H1 (cell line): ENCODE data around the gene TMPRSS2. TPM values are rescaled to one million over a fixed set of nuclear protein-coding genes. Genes with fewer than 3 reads are reported as not detected.

Experiments
- CBX8 ChIP-seq: fragments of 300-800, 300-1000 bp; sonication (generic); IDR thresholded peaks from 2 replicates; pipeline ENCODE4 v1.7.1; 2016; ENCODE audit warnings: low read depth, low read length, borderline replicate concordance
- PHF8 ChIP-seq: fragments of 200-600 bp; sonication (generic); conservative IDR thresholded peaks from 2 replicates; pipeline ENCODE4 v1.7.1; 2012; ENCODE audit warnings: low read depth, mild to moderate bottlenecking, inconsistent platforms, low read length, moderate library complexity
- SIRT6 ChIP-seq: IDR thresholded peaks from one replicate; pipeline ENCODE4 v1.7.1; 2012; ENCODE audit warnings: low read length, inconsistent platforms
- TCF12 ChIP-seq: IDR thresholded peaks from 2 replicates; pipeline ENCODE4 v1.6.1; 2011; ENCODE audit warnings: low read depth, mild to moderate bottlenecking, low read length
- polyA plus RNA-seq, 7 experiments: library from polyadenylated mRNA; depleted of rRNA in 3 of 7; stranded (reverse) in 5 of 7; unstranded in 2 of 7; fragments of >200 nt in 5 of 7; fragments of 200-250 nt in 2 of 7; gene quantifications; 1 replicate in 5 of 7; 2 replicates in 1 of 7; 4 replicates in 1 of 7; pipeline versions ENCODE4 v1.2.1 to v1.2.3, GENCODE V29; 2011 to 2013; ENCODE audit warnings: missing spikeins in 2 of 7, mixed read lengths in 2 of 7
- total RNA-seq: library from RNA; stranded (reverse); fragmentation: NEBNext Ultra II Directional; extraction: Animal tissue kit (Norgen Biotek cat#: 25700); gene quantifications from 2 replicates; pipeline ENCODE4 v1.2.1, GENCODE V29; 2021
- TF ChIP-seq, protein P1 (sequence below), 3 experiments: IDR thresholded peaks; 1 replicate in 2 of 3; 2 replicates in 1 of 3; pipeline versions ENCODE4 v1.5.1 to v1.6.1; 2011; ENCODE audit warnings: low read length in 3 of 3, mild to moderate bottlenecking in 3 of 3, inconsistent platforms in 2 of 3, low read depth in 1 of 3, moderate library complexity in 1 of 3; ENCODE audit not compliant: insufficient read depth in 1 of 3; ENCODE audit errors: control extremely low read depth in 1 of 3
- TF ChIP-seq, protein P2 (sequence below): IDR thresholded peaks from 2 replicates; pipeline ENCODE4 v1.6.1; 2012; ENCODE audit warnings: low read length, inconsistent platforms
- TF ChIP-seq, protein P3 (sequence below): IDR thresholded peaks from 2 replicates; pipeline ENCODE4 v1.6.1; 2012; ENCODE audit warnings: inconsistent platforms

The TMPRSS2 gene
- total and polyA plus RNA-seq, 2 of the 8 experiments (the other 6 are each of a cell fraction or from before 2014, with no cell fraction given) = 9.2 to 11.0 TPM

GRCh38 chr21:41429925-41430491 lies 78.0 kb downstream of the TMPRSS2 start (continued):
- TF ChIP-seq, protein P1, sequence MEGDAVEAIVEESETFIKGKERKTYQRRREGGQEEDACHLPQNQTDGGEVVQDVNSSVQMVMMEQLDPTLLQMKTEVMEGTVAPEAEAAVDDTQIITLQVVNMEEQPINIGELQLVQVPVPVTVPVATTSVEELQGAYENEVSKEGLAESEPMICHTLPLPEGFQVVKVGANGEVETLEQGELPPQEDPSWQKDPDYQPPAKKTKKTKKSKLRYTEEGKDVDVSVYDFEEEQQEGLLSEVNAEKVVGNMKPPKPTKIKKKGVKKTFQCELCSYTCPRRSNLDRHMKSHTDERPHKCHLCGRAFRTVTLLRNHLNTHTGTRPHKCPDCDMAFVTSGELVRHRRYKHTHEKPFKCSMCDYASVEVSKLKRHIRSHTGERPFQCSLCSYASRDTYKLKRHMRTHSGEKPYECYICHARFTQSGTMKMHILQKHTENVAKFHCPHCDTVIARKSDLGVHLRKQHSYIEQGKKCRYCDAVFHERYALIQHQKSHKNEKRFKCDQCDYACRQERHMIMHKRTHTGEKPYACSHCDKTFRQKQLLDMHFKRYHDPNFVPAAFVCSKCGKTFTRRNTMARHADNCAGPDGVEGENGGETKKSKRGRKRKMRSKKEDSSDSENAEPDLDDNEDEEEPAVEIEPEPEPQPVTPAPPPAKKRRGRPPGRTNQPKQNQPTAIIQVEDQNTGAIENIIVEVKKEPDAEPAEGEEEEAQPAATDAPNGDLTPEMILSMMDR (IDR thresholded peaks at IDR 0.05; ENCODE audit: control extremely low read depth in 1 of 3, insufficient read depth in 1 of 3, low read depth in 1 of 3, low read length in 3 of 3) = no peak
- no peak for TF ChIP-seq SIRT6
- no peak for TF ChIP-seq PHF8
- TF ChIP-seq CBX8 = no peak
- TF ChIP-seq TCF12 = no peak
- TF ChIP-seq, protein P2, sequence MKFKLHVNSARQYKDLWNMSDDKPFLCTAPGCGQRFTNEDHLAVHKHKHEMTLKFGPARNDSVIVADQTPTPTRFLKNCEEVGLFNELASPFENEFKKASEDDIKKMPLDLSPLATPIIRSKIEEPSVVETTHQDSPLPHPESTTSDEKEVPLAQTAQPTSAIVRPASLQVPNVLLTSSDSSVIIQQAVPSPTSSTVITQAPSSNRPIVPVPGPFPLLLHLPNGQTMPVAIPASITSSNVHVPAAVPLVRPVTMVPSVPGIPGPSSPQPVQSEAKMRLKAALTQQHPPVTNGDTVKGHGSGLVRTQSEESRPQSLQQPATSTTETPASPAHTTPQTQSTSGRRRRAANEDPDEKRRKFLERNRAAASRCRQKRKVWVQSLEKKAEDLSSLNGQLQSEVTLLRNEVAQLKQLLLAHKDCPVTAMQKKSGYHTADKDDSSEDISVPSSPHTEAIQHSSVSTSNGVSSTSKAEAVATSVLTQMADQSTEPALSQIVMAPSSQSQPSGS = no peak
- TF ChIP-seq, protein P3, sequence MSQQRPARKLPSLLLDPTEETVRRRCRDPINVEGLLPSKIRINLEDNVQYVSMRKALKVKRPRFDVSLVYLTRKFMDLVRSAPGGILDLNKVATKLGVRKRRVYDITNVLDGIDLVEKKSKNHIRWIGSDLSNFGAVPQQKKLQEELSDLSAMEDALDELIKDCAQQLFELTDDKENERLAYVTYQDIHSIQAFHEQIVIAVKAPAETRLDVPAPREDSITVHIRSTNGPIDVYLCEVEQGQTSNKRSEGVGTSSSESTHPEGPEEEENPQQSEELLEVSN = no peak
